ENCODE data around the gene PDYN.

PDYN gene

DNA sequence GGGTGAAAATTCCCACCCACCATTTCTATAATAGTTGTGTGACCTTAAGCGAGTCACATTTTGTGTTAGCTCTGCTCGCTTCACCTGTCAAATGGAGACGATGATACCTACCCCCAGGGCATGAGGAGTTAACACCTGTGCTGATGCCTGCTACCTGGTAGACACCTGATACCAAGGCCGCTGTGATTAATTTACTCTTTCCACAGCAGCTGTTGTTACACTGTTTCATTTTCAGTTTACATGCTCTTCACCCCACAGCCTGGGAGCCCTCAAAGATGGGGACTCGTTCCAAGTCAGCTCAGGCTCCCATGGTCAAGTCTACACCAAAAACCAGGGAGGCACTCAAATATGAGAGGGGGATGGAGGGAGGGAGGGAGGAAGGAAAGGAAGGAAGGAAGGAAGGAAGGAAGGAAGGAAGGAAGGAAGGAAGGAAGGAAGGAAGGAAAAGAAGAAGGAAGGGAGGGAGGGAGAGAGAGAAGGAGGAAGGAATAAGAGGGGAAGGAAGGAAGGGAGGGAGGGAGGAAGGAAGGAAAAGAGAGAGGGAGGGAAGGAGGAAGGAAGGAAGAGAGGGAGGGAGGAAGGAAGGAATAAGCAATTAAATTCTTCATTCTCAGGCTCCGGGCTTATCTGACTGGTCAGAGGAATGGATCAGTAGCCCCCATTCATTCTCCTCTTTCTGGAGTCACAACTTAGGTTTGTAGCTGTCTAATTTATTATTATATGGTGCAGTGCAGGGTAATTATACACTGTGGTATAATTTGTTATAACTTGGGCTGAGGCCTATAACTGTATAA, 40.9 kb downstream of the PDYN start:
- TF ChIP-seq ZNF70 (CRISPR knock-in tag; IDR thresholded peaks at IDR 0.05) (no peak), TCF4 (CRISPR knock-in tag; IDR thresholded peaks at IDR 0.05; ENCODE audit: borderline replicate concordance) (no peak), BACH2 (CRISPR knock-in tag; IDR thresholded peaks at IDR 0.05; ENCODE audit: borderline replicate concordance) (no peak), PPARA (CRISPR knock-in tag; IDR thresholded peaks at IDR 0.05; ENCODE audit: borderline replicate concordance) (no peak), ZFP3 (CRISPR knock-in tag; IDR thresholded peaks at IDR 0.05) (no peak), SNAI2 (CRISPR knock-in tag; IDR thresholded peaks at IDR 0.05) (no peak), RARB (CRISPR knock-in tag; IDR thresholded peaks at IDR 0.05) (no peak), ZFP30 (CRISPR knock-in tag; IDR thresholded peaks at IDR 0.05) (no peak)
- no peak for ATAC-seq

DNA sequence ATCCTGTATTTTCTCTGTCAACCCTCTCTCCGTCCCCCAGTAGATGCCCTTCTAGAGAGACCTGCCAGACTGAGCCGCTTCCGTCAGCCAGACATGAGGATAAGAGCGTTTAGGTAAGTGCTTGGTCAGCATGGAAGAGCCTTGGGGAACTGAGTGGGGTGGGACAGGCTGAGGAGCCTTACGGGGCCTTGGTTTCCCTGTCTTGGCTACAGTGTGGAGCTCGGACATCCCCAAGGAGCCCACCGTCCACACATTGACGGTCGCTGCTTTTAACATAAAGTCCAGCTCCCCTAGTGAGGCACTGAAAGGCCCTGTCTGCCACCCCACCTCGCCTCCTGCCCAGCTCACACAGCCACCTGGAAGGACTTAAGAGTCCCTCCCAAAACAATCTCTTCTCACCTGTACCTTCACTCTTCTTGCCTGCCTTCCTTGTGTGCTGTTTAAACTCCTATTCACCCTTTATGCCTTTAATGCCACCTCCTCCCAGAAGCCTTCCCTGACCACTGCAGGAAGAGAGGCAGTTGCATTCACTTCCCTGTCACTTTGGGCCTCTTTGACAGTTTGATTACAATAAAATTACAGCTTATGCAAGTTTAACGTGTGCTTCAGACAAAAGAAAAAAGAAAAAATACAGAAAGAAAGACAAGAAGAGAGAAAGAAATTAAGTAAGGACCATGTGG, 42.3 kb downstream of the PDYN start:
- ATAC-seq = no peak
- TF ChIP-seq ZNF565 (CRISPR knock-in tag; conservative IDR thresholded peaks at IDR 0.05; ENCODE audit: low read depth) (no peak), ARNTL (CRISPR knock-in tag; IDR thresholded peaks at IDR 0.05; ENCODE audit: borderline replicate concordance, low read depth) (no peak), ZFP3 (CRISPR knock-in tag; IDR thresholded peaks at IDR 0.05) (peak; percentile 86)

DNA sequence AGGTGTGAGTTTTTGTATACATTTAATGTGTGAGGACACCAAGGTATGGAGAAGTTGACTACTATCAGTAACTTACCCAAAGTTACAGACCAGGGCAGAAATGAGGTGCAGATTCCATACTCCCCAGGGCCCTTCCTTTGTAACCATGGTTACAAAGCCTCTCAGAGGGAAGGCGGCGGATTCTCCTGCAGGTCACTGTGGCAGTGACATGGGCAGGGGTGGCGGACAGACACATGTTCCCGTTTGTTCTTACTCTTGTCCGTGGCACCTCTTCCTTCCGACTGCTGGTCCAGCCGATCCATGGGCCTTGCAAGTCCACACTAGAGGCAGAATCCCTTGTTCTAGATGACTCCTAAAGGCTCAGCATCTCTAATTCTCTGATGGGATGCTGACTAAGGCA, 43.0 kb downstream of the PDYN start:
- TF ChIP-seq ZC3H10 (CRISPR knock-in tag; IDR thresholded peaks at IDR 0.05) = no peak
- TF ChIP-seq TOX (CRISPR knock-in tag; IDR thresholded peaks at IDR 0.05; ENCODE audit: borderline replicate concordance) = no peak
- TF ChIP-seq ZFP3 (CRISPR knock-in tag; IDR thresholded peaks at IDR 0.05) = no peak
- TF ChIP-seq ZNF565 (CRISPR knock-in tag; conservative IDR thresholded peaks at IDR 0.05; ENCODE audit: low read depth) = no peak
- no peak for ATAC-seq

DNA sequence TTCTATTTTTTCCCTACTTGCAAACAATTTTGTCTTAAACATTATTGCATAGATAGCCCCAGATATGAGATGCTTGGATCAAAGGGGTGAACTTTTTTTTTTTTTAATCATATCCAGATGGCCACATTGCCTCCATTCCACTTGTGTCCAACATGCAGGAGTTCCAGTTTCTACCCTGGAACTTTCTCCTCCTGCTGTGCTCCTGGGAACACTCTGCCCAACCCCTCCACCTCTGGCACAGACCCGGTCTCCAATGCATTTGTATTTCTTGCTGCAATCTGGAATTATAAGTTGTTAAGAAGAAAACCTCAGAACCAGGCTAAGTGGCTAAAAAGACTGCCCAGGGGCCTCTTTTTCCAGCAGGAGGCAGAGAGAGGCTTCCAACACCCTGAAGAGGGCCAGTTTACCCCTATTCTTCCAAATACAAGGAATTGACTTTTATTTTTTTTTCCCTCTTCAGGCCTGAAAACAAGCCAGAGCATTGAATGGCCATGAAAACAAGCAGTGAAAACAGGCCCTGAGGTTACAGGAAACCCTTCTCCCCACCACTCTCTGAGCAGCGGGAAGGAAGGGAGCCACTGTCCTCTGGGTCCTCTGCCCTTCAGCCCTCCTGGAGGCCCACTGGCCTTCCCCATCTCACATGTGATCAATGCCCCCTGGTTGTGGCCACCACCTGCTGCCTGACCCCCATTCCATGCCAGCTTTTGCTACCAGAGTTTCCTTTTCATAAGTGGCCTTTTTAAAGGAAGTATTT, 44.3 kb downstream of the PDYN start:
- ATAC-seq = no peak; the same call in 2 of the 3 replicates
- TF ChIP-seq, protein P1, sequence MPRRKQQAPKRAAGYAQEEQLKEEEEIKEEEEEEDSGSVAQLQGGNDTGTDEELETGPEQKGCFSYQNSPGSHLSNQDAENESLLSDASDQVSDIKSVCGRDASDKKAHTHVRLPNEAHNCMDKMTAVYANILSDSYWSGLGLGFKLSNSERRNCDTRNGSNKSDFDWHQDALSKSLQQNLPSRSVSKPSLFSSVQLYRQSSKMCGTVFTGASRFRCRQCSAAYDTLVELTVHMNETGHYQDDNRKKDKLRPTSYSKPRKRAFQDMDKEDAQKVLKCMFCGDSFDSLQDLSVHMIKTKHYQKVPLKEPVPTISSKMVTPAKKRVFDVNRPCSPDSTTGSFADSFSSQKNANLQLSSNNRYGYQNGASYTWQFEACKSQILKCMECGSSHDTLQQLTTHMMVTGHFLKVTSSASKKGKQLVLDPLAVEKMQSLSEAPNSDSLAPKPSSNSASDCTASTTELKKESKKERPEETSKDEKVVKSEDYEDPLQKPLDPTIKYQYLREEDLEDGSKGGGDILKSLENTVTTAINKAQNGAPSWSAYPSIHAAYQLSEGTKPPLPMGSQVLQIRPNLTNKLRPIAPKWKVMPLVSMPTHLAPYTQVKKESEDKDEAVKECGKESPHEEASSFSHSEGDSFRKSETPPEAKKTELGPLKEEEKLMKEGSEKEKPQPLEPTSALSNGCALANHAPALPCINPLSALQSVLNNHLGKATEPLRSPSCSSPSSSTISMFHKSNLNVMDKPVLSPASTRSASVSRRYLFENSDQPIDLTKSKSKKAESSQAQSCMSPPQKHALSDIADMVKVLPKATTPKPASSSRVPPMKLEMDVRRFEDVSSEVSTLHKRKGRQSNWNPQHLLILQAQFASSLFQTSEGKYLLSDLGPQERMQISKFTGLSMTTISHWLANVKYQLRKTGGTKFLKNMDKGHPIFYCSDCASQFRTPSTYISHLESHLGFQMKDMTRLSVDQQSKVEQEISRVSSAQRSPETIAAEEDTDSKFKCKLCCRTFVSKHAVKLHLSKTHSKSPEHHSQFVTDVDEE (CRISPR knock-in tag; IDR thresholded peaks at IDR 0.05) = no peak
- TF ChIP-seq, protein P2, sequence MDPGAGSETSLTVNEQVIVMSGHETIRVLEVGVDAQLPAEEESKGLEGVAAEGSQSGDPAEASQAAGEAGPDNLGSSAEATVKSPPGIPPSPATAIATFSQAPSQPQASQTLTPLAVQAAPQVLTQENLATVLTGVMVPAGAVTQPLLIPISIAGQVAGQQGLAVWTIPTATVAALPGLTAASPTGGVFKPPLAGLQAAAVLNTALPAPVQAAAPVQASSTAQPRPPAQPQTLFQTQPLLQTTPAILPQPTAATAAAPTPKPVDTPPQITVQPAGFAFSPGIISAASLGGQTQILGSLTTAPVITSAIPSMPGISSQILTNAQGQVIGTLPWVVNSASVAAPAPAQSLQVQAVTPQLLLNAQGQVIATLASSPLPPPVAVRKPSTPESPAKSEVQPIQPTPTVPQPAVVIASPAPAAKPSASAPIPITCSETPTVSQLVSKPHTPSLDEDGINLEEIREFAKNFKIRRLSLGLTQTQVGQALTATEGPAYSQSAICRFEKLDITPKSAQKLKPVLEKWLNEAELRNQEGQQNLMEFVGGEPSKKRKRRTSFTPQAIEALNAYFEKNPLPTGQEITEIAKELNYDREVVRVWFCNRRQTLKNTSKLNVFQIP (CRISPR knock-in tag; IDR thresholded peaks at IDR 0.05; ENCODE audit: borderline replicate concordance, low read depth) = no peak
- no peak for TF ChIP-seq RARB (CRISPR knock-in tag; IDR thresholded peaks at IDR 0.05)
- TF ChIP-seq, protein P3, sequence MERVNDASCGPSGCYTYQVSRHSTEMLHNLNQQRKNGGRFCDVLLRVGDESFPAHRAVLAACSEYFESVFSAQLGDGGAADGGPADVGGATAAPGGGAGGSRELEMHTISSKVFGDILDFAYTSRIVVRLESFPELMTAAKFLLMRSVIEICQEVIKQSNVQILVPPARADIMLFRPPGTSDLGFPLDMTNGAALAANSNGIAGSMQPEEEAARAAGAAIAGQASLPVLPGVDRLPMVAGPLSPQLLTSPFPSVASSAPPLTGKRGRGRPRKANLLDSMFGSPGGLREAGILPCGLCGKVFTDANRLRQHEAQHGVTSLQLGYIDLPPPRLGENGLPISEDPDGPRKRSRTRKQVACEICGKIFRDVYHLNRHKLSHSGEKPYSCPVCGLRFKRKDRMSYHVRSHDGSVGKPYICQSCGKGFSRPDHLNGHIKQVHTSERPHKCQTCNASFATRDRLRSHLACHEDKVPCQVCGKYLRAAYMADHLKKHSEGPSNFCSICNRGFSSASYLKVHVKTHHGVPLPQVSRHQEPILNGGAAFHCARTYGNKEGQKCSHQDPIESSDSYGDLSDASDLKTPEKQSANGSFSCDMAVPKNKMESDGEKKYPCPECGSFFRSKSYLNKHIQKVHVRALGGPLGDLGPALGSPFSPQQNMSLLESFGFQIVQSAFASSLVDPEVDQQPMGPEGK (CRISPR knock-in tag; IDR thresholded peaks at IDR 0.05; ENCODE audit: borderline replicate concordance) = no peak
- no peak for TF ChIP-seq OSR1 (CRISPR knock-in tag; IDR thresholded peaks at IDR 0.05)
- 0 out of 2 replicates have a peak, but pooled peaks have one; percentile 48 for TF ChIP-seq TCF4 (CRISPR knock-in tag; IDR thresholded peaks at IDR 0.05; ENCODE audit: borderline replicate concordance)

DNA sequence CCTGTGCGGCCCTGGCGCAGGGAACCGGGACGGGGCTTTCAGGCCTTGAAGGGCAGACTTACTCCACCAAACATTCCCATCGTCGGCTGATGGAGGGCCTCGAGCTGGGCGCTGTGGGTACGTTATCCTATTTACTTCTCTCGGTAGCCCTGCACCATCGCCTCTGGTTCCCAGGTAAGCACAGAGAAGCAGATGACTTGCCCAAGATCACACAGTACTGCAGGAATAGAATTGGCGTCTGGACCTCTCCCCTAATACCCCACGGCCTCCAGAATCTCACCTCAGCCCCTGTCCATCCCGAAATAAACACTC, 46.4 kb downstream of the PDYN start:
- TF ChIP-seq, protein P4, sequence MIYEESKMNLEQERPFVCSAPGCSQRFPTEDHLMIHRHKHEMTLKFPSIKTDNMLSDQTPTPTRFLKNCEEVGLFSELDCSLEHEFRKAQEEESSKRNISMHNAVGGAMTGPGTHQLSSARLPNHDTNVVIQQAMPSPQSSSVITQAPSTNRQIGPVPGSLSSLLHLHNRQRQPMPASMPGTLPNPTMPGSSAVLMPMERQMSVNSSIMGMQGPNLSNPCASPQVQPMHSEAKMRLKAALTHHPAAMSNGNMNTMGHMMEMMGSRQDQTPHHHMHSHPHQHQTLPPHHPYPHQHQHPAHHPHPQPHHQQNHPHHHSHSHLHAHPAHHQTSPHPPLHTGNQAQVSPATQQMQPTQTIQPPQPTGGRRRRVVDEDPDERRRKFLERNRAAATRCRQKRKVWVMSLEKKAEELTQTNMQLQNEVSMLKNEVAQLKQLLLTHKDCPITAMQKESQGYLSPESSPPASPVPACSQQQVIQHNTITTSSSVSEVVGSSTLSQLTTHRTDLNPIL (CRISPR knock-in tag; IDR thresholded peaks at IDR 0.05; ENCODE audit: low read depth) = no peak
- TF ChIP-seq ESRRG (CRISPR knock-in tag; IDR thresholded peaks at IDR 0.05) = no peak
- TF ChIP-seq BACH2 (CRISPR knock-in tag; IDR thresholded peaks at IDR 0.05; ENCODE audit: borderline replicate concordance) = no peak
- no peak for TF ChIP-seq ISL1 (CRISPR knock-in tag; IDR thresholded peaks at IDR 0.05)
- TF ChIP-seq, protein P3 (CRISPR knock-in tag; IDR thresholded peaks at IDR 0.05; ENCODE audit: borderline replicate concordance) = no peak
- TF ChIP-seq SNAI2 (CRISPR knock-in tag; IDR thresholded peaks at IDR 0.05) = no peak
- TF ChIP-seq ARNTL (CRISPR knock-in tag; IDR thresholded peaks at IDR 0.05; ENCODE audit: borderline replicate concordance, low read depth) = no peak
- TF ChIP-seq, protein P5, sequence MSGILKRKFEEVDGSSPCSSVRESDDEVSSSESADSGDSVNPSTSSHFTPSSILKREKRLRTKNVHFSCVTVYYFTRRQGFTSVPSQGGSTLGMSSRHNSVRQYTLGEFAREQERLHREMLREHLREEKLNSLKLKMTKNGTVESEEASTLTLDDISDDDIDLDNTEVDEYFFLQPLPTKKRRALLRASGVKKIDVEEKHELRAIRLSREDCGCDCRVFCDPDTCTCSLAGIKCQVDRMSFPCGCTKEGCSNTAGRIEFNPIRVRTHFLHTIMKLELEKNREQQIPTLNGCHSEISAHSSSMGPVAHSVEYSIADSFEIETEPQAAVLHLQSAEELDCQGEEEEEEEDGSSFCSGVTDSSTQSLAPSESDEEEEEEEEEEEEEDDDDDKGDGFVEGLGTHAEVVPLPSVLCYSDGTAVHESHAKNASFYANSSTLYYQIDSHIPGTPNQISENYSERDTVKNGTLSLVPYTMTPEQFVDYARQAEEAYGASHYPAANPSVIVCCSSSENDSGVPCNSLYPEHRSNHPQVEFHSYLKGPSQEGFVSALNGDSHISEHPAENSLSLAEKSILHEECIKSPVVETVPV (CRISPR knock-in tag; IDR thresholded peaks at IDR 0.05) = no peak
- no peak for ATAC-seq

All from SK-N-SH treated with all-trans-retinoic acid at 6 μM for 48 hours (cell line).